ENCODE measurements around the gene KLHL30.

DNA sequence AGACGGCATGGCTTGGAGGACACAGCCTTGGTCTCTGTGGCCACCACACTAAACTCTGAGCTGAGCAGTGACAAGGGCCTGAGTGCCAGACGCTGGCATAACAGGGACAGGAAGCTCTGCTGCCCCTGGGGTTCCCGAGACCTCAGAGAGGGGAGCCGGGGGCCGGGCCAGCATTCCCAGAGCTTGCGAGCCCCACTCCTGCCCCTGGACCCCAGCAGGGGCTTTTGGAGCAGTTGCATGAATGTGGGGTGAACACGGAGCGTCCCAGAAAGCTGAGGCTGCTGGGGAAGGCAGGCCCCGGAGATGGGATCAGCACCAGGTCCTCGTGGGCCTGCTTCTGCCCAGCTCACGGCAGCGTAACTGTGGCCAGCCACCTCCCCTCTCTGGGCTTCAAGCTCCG lies 12.7 kb downstream of the KLHL30 start:
- TF ChIP-seq POLR2AphosphoS5 (IDR thresholded peaks at IDR 0.05; ENCODE audit: low read depth, low read length) (no peak), SIN3A (IDR thresholded peaks at IDR 0.05; ENCODE audit: borderline replicate concordance, insufficient read depth, low read length) (no peak), TAF1 (IDR thresholded peaks at IDR 0.05; ENCODE audit: borderline replicate concordance, insufficient read depth, low read length) (no peak)
- TF ChIP-seq, protein P1, sequence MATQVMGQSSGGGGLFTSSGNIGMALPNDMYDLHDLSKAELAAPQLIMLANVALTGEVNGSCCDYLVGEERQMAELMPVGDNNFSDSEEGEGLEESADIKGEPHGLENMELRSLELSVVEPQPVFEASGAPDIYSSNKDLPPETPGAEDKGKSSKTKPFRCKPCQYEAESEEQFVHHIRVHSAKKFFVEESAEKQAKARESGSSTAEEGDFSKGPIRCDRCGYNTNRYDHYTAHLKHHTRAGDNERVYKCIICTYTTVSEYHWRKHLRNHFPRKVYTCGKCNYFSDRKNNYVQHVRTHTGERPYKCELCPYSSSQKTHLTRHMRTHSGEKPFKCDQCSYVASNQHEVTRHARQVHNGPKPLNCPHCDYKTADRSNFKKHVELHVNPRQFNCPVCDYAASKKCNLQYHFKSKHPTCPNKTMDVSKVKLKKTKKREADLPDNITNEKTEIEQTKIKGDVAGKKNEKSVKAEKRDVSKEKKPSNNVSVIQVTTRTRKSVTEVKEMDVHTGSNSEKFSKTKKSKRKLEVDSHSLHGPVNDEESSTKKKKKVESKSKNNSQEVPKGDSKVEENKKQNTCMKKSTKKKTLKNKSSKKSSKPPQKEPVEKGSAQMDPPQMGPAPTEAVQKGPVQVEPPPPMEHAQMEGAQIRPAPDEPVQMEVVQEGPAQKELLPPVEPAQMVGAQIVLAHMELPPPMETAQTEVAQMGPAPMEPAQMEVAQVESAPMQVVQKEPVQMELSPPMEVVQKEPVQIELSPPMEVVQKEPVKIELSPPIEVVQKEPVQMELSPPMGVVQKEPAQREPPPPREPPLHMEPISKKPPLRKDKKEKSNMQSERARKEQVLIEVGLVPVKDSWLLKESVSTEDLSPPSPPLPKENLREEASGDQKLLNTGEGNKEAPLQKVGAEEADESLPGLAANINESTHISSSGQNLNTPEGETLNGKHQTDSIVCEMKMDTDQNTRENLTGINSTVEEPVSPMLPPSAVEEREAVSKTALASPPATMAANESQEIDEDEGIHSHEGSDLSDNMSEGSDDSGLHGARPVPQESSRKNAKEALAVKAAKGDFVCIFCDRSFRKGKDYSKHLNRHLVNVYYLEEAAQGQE (IDR thresholded peaks at IDR 0.05; ENCODE audit: insufficient read depth in 1 of 2, low read depth in 2 of 2, low read length in 2 of 2): no peak

All from PFSK-1 (cell line).